GDM1 (cell line): Measurements from ENCODE around the gene ZNRD2.

Source experiments
- DNase-seq: peaks from one replicate; lab custom pipeline; 2025; lab: John Stamatoyannopoulos, UW

ZNRD2 gene

DNA sequence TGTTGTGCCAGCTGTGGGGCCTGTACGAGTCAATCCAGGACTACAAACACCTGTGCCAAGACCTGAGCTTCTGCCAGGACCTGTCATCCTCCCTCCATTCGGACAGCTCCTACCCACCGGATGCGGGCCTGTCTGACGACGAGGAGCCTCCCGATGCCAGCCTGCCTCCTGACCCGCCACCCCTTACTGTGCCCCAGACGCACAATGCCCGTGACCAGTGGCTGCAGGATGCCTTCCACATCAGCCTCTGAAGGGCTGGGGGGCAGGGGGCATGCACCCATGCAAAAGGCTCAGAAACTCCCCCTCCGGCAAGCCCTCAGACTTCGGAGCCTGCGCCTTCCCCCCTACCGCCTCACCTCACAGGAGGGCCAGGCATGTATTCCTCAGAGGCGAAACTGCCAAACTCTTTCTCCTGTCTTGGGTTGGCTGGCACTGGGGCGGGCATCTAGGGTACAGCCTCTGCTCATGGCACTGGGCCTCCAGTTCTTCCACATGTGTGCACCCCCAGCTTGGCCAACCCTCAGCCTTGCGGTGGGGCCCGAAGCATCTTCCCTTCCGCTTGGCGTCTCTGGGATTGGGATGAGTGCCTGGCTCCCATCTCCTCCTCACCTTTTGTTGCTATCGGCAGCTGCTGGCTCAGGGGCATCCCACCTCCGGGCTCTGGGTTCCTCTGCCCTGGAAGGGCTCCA, 3.3 kb downstream of the ZNRD2 start:
- no peak for DNase-seq

DNA sequence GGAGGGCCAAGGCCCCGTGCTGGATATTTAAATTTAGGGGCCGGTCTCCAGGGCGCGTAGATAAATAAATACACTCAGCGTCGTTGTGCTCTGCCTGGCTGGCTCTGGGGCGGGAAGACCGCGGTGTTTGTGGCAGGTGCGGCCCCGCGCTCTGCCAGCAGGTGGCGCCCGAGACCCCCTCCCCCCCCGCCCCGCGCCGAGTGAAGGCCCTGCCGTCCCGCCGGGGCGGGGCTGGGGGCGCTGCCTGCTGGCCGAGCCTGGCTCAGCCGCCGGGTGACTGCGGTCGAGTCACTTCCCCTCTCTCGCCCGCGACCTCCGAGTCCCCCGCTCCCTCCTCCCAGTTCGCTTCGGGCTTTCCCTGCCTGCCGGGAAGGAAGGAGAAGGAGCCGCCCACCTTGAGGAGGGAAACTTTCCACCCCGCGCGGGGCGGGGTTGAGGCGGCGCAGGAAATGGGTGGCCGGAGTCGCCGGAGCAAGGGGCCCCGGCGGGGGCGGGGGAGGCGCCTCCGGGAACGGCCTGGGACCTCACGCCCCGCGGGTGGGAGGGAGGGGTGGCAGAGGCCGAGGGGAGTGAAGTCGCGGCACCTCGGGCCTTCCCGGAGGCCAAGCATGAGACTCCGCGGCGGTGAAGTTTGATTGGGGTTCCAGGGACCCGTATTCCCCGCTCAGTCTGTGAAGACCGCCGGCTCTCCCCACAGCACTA, 4.0 kb downstream of the ZNRD2 start:
- peak; percentile 99 for DNase-seq

- DNase-seq = no peak
Observed at GRCh38 chr11:65574811-65575567, 4.7 kb downstream of the ZNRD2 start.

- DNase-seq = peak; percentile 77
Observed at GRCh38 chr11:65575568-65576231, 5.4 kb downstream of the ZNRD2 start, which contains the start of gene EHBP1L1. EHBP1L1 (plus strand) TSS chr11:65576053; CDS start chr11:65576303, 250 bp downstream.

DNA sequence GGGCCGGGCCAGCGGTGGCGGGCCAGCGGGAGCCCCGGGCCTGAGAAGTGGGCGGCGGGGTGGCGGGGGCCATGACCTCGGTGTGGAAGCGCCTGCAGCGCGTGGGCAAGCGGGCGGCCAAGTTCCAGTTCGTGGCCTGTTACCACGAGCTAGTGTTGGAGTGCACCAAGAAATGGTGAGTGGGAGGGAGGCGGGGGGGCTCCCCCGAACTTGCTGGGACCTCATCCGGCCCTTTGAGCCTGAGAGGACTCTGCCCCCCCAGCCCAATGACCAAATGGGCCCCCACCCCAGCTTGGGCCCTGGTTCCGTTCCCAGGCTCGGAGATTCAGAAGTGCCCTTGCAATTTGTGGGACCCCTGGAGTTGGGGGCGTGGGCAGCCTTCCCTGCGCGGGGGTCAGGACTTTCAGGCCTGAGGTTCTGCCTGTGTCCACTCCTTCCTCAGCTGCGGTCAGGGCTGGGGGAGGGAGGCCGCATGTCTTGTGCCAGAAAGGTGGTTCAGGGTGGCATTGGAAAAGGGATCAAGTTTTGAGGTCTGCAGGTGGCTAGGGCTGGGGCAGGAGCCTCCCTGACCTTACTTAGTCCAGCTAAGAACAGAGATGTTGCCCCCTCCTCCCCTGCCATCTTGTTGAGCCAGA, 6.1 kb downstream of the ZNRD2 start:
- no peak for DNase-seq

DNA sequence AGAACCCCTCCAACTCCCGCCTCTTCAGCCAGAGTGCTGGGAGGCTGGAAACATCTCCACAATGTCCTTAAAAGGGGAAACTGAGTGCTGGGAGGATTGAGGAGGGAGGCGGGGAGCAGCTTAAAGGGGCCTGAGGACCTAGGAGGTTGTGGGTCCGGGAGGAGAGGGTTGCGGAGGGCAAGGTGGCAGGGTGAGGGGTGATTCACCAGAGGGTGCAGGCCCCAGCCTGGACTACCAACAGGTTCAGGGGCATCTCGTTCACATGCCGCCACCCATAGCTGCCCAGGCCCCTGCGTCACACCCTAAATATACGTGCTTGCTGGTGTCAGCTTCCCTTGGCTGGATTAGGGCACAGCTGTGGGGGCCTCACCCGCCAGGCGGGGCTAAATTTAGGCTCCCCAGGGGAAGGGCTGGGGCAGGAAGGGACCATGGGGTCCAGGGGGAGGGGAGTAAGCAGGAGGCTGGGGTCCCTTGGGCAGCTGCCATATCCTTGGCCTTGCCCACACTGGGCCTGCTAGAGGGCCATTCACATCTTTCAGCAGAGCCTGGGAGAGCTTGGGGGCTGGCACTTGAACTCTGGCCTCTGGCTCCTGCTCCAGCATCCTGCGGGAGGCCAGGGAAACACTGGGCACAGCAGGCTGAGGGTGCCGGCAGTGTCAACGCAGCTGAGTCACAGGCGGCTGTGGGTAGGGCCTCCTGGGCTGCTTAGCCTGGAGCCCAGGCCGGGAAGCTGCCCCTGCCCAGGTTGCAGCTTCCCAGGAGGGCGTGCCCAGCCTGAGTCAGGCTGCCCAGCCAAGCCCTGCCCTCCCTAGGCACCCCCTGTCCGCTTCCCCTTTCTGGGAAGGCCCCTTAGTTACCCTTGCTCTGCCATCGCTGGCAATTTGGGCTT, 6.8 kb downstream of the ZNRD2 start:
- DNase-seq = peak; percentile 71

GRCh38 chr11:65577756-65578109, 7.5 kb downstream of the ZNRD2 start:
- DNase-seq = no peak

DNA sequence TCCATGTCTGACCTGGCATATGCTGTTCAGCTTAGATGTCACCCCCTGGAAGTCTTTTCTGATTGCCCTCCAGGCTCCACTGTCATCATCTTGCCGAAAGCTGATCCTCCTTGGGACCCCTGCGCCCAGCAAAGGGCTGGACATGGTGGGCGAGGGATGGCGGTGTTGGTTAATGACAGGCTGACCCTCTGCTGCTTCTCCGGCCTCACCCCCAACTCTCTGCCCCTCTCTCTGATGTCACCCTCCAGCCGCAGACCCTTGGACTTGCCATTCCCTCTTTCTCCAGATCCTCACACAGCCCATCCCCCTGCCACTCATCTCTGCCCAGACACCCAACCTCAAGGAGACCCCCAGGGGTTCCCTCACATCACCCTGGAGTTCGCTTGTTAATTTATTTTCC, 7.9 kb downstream of the ZNRD2 start:
- no peak for DNase-seq

- DNase-seq = no peak
Observed at GRCh38 chr11:65578667-65579066, 8.4 kb downstream of the ZNRD2 start.

GRCh38 chr11:65579291-65579690, 9.0 kb downstream of the ZNRD2 start:
- no peak for DNase-seq

- no peak for DNase-seq
Observed at GRCh38 chr11:65580031-65580692, 9.9 kb downstream of the ZNRD2 start.

- no peak for DNase-seq
Observed at GRCh38 chr11:65580756-65581155, 10.5 kb downstream of the ZNRD2 start.

- no peak for DNase-seq
Observed at GRCh38 chr11:65581928-65582327, 11.7 kb downstream of the ZNRD2 start.

GRCh38 chr11:65583589-65583988, 13.3 kb downstream of the ZNRD2 start:
- no peak for DNase-seq

GRCh38 chr11:65584106-65584505, 13.8 kb downstream of the ZNRD2 start:
- no peak for DNase-seq

- no peak for DNase-seq
Observed at GRCh38 chr11:65584723-65585171, 14.5 kb downstream of the ZNRD2 start.

DNA sequence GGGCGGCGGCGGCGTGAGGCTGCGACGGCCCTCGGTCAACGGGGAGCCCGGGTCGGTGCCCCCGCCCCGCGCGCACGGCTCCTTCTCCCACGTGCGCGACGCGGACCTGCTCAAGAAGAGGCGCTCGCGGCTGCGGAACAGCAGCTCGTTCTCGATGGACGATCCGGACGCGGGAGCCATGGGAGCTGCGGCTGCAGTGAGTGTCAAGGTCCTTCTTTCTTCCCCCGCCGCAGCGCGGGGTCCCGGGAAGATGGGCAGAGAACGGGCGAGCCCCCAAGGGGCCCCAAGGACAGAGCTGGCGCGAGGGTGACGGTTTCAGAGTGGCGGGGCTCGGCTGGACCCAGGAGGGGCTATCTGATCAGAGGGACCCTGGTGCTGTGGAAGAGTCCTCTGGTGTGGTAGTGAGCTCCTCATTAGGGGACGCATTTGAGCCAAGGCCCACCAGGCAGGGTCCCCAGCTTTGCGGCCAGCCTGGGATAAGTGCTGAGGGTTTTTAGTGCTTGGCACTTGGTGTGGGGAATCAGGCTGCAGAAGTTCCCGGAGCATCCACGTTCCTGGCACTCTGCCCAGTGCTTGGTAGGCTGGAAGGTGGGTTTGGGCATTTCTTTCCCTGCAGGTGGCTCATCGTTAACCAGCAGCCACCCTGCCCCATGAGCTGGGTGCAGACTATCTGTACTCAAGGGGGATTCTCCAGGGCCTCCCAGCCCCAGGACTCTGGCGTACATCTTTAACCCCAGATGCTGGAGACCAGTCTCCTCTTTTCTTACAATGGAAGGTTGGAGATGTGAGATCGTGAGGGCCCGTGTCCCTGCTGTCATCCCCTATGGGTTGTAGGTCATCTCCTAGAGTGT, 15.3 kb downstream of the ZNRD2 start:
- no peak for DNase-seq

DNA sequence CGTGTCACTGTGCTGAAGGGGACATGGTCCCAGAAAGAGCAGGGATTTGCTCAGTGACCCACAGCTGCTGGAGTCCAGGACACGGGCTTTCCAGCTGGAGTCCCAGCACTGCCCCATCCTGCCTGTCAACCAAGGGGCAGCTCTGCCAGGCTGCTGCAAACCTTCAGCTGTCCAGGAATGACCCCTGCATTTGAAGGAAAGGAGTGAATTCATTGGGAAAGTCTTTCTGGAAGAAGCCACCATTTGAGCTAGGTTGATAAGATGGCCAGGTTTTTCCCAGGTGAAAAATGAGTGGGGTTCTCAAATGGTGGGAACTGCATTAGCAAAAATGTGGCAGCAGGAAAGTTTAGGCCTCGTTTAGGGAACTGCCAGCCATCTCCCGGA, 16.0 kb downstream of the ZNRD2 start:
- no peak for DNase-seq

- no peak for DNase-seq
Observed at GRCh38 chr11:65586676-65587075, 16.4 kb downstream of the ZNRD2 start.
